Measurements from ENCODE around the gene NTM.

- TF ChIP-seq CTCF (IDR thresholded peaks at IDR 0.05) (no peak), POLR2A (IDR thresholded peaks at IDR 0.05) (no peak)
These were observed 5.0 kb upstream of the NTM start for GRCh38 chr11:131365329-131365930.

Data from esophagus squamous epithelium (tissue), 4 donors.